Measurements from ENCODE around the gene GRIK3.

DNA sequence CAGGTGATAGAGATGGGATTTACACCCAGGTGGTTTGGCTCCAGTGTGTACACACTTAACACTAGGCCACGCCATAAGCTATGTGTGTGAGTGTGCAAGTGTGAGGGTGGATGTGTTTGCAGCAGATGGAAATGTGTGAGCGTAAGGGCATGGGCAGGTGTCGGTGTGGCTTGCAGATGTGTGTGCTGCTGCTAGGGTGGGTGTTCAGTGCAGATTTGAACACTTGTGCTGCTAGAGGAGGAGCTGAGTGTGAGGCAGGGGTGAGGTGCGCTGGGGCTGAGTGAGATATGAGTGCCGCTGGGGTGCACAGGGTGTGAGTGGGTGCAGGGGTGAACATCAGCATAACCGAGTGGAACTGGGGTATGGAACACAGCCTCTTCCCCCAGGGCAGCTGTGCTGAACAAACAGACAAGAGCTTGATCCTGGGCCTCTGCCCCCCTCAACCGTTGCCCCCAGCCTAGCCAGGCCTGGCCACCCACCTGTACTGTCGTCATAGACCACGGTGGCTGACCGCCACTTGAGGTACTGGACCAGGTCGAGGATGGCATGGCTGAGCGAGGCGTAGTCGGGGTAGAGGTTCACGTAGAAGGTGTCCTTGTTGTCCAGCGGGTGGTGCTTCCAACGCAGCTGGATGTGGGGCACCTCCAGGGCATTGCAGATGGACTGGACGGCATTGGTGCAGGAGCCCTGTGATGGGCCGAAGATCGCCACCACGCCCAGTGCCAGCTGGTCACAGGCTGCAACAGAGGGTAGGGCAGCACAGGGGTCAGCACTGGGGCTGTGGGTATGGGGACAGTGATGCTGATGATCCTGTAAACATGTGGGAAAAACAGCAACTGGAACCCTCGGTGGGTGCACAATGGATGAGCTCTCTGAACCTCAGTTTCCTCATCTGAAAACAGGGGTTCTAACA is 153.9 kb downstream of the GRIK3 start:
- TF ChIP-seq, protein P1, sequence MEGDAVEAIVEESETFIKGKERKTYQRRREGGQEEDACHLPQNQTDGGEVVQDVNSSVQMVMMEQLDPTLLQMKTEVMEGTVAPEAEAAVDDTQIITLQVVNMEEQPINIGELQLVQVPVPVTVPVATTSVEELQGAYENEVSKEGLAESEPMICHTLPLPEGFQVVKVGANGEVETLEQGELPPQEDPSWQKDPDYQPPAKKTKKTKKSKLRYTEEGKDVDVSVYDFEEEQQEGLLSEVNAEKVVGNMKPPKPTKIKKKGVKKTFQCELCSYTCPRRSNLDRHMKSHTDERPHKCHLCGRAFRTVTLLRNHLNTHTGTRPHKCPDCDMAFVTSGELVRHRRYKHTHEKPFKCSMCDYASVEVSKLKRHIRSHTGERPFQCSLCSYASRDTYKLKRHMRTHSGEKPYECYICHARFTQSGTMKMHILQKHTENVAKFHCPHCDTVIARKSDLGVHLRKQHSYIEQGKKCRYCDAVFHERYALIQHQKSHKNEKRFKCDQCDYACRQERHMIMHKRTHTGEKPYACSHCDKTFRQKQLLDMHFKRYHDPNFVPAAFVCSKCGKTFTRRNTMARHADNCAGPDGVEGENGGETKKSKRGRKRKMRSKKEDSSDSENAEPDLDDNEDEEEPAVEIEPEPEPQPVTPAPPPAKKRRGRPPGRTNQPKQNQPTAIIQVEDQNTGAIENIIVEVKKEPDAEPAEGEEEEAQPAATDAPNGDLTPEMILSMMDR (IDR thresholded peaks at IDR 0.05) = no peak
- no peak for TF ChIP-seq NR2C2 (CRISPR knock-in tag; IDR thresholded peaks at IDR 0.05)
- no peak for TF ChIP-seq AR (CRISPR knock-in tag; IDR thresholded peaks at IDR 0.05)
- TF ChIP-seq, protein P2, sequence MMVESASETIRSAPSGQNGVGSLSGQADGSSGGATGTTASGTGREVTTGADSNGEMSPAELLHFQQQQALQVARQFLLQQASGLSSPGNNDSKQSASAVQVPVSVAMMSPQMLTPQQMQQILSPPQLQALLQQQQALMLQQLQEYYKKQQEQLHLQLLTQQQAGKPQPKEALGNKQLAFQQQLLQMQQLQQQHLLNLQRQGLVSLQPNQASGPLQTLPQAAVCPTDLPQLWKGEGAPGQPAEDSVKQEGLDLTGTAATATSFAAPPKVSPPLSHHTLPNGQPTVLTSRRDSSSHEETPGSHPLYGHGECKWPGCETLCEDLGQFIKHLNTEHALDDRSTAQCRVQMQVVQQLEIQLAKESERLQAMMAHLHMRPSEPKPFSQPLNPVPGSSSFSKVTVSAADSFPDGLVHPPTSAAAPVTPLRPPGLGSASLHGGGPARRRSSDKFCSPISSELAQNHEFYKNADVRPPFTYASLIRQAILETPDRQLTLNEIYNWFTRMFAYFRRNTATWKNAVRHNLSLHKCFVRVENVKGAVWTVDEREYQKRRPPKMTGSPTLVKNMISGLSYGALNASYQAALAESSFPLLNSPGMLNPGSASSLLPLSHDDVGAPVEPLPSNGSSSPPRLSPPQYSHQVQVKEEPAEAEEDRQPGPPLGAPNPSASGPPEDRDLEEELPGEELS (CRISPR knock-in tag; IDR thresholded peaks at IDR 0.05) = no peak
- TF ChIP-seq JUN (CRISPR knock-in tag; IDR thresholded peaks at IDR 0.05) = no peak
- TF ChIP-seq CREB1 (CRISPR knock-in tag; IDR thresholded peaks at IDR 0.05) = no peak
- TF ChIP-seq TEAD1 (CRISPR knock-in tag; IDR thresholded peaks at IDR 0.05) = no peak
- no peak for TF ChIP-seq MAX (CRISPR knock-in tag; IDR thresholded peaks at IDR 0.05)
- TF ChIP-seq MYBL2 (CRISPR knock-in tag; IDR thresholded peaks at IDR 0.05) = no peak
- no peak for TF ChIP-seq AFF4 (CRISPR knock-in tag; IDR thresholded peaks at IDR 0.05; ENCODE audit: borderline replicate concordance)
- no peak for TF ChIP-seq ZNF121 (CRISPR knock-in tag; IDR thresholded peaks at IDR 0.05)

Data from WTC11 (cell line).